ENCODE measurements around the gene AP3S1. TPM values are rescaled to one million over a fixed set of nuclear protein-coding genes. Genes with fewer than 3 reads are reported as not detected.

AP3S1 gene
- 10 to 100 TPM; 71.7 to 73.1 TPM for total RNA-seq

GRCh38 chr5:115841382-115842088, at the start of gene AP3S1, which contains the start of gene ATG12:
Gene AP3S1, plus strand, starts transcription at chr5:115841935. Its CDS starts 103 bp downstream, at chr5:115842038.
Gene ATG12, minus strand, starts transcription at chr5:115841565. Its CDS starts 13 bp downstream, at chr5:115841552.

GRCh38 chr5:115816226-115817081, 25.3 kb upstream of the AP3S1 start, which contains the start of gene CDO1:
Gene CDO1, minus strand, starts transcription at chr5:115816659. Its CDS starts 262 bp downstream, at chr5:115816397.

GRCh38 chr5:115962239-115962564, 120.5 kb downstream of the AP3S1 start, which contains the start of gene LVRN:
Gene LVRN, plus strand, starts transcription at chr5:115962475. Its CDS starts 143 bp downstream, at chr5:115962618.

Other genes starting within 250 kb of the AP3S1 start
- gene TICAM2, start 239.5 kb upstream of the AP3S1 start, total RNA-seq, result under 1 TPM; 0.68 to 0.77 TPM
- 10 to 100 TPM; 43.1 to 50.5 TPM for gene TMED7, start 215.9 kb upstream of the AP3S1 start, total RNA-seq
- gene CDO1, start 25.3 kb upstream of the AP3S1 start, total RNA-seq, result under 1 TPM; 0.38 to 0.79 TPM
- 10 to 100 TPM; 40.4 to 42.3 TPM for gene ATG12, start 370 bp upstream of the AP3S1 start, total RNA-seq
- gene LVRN, start 120.5 kb downstream of the AP3S1 start, total RNA-seq, result not detected
- gene ARL14EPL, start 190.5 kb downstream of the AP3S1 start, total RNA-seq, result not detected
- 10 to 100 TPM; 26.2 to 31.3 TPM for gene COMMD10, start 243.1 kb downstream of the AP3S1 start, total RNA-seq